Mucosa of descending colon (tissue), 3 donors: Measurements from ENCODE around the gene ZCCHC8. TPM values are rescaled to one million over a fixed set of nuclear protein-coding genes. Genes with fewer than 3 reads are reported as not detected.

Experiments
- ATAC-seq: fragments of 200-7000 bp; cut with Tn5 transposase; one replicate; pipeline ENCODE4 v1.9.1; 2020; ENCODE audit warnings: mild to moderate bottlenecking, moderate library complexity
- DNase-seq, 3 donors: peaks; one replicate each; pipeline ENCODE4 v3.0.0-alpha.2; 2020
- H3K36me3 ChIP-seq: fragments of 200-600 bp; one replicate; pipeline ENCODE4 v1.8.0; 2021; ENCODE audit warnings: low read depth, mild to moderate bottlenecking
- H3K4me1 ChIP-seq: fragments of 200-600 bp; one replicate; pipeline ENCODE4 v1.8.0; 2021; ENCODE audit warnings: low read depth, mild to moderate bottlenecking
- H3K4me3 ChIP-seq: fragments of 200-600 bp; one replicate; pipeline ENCODE4 v1.8.0; 2021; ENCODE audit warnings: mild to moderate bottlenecking
- H3K9me3 ChIP-seq: fragments of 200-600 bp; one replicate; pipeline ENCODE4 v1.8.0; 2021; ENCODE audit warnings: mild to moderate bottlenecking
- intact Hi-C, 2 donors: fragments of 100-400 bp; cut with DNase I in 1 of 2; cut with micrococcal nuclease in 1 of 2; formaldehyde crosslinking; loops; one replicate each; pipeline versions ENCODE4 v1.11.0 to v1.11.1; 2022; cut with DNase I, micrococcal nuclease
- total RNA-seq, 3 donors: library from RNA; stranded (reverse); fragmentation: NEBNext Ultra II Directional in 2 of 3; extraction: Animal tissue kit (Norgen Biotek cat#: 25700) in 2 of 3; gene quantifications; one replicate each; pipeline versions ENCODE4 v1.2.1 to v1.2.4, GENCODE V29; 2021 to 2023
- TF ChIP-seq, protein P1 (sequence below): fragments of 200-600 bp; IDR thresholded peaks from one replicate; pipeline ENCODE4 v1.8.0; 2022; ENCODE audit warnings: antibody characterized with exemption, mild to moderate bottlenecking
- donor health status: DM: no; HTN: no; CAD: no; lungs with moderate emphysema.
- donor health status: DM: no; HTN: no; CAD: no.
- donor health status: DM: no; HTN: yes; CAD: no.

The ZCCHC8 gene
- total RNA-seq, 3 donors from 2014 or later, result 19.8 to 24.8 (median 23.1) TPM

GRCh38 chr12:122537021-122537420 lies 36.3 kb upstream of the ZCCHC8 start:
- no peaks in the 10 kb centered on the region for H3K9me3 ChIP-seq

DNA sequence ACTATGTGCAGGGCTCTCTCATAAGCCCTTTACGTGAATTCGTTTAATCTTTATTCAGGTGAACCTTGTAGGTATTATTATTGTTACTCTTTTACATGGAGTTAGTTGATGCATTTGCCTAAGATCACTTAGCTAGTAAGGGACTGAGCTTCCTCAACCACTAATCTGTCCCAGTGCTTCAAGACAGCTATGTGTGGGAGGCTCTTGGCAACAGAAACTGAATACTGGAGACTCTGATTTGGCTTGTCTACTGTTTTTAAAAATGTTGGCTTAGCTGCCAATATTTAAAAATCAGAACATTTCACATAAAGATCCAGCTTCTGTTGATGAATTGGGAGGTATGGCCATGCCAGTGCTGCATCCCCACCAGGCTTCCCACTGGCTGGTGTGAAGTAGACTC lies 33.1 kb upstream of the ZCCHC8 start:
- no peak for ATAC-seq
- TF ChIP-seq, protein P1, sequence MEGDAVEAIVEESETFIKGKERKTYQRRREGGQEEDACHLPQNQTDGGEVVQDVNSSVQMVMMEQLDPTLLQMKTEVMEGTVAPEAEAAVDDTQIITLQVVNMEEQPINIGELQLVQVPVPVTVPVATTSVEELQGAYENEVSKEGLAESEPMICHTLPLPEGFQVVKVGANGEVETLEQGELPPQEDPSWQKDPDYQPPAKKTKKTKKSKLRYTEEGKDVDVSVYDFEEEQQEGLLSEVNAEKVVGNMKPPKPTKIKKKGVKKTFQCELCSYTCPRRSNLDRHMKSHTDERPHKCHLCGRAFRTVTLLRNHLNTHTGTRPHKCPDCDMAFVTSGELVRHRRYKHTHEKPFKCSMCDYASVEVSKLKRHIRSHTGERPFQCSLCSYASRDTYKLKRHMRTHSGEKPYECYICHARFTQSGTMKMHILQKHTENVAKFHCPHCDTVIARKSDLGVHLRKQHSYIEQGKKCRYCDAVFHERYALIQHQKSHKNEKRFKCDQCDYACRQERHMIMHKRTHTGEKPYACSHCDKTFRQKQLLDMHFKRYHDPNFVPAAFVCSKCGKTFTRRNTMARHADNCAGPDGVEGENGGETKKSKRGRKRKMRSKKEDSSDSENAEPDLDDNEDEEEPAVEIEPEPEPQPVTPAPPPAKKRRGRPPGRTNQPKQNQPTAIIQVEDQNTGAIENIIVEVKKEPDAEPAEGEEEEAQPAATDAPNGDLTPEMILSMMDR, result no peak
- intact Hi-C loops, result no loop called here
- Histone ChIP-seq H3K9me3 (no peaks in the 10 kb centered on the region), H3K4me1 (no peaks in the 10 kb centered on the region), H3K36me3 (no peaks in the 10 kb centered on the region), H3K4me3 (no peak overlapping the region)
- DNase-seq, result no peak

More at GRCh38 chr12:122537021-122537420, 36.3 kb upstream of the ZCCHC8 start:
- H3K4me3 ChIP-seq, result no peak overlapping the region
- no peaks in the 10 kb centered on the region for H3K4me1 ChIP-seq
- no peaks in the 10 kb centered on the region for H3K36me3 ChIP-seq
- DNase-seq, result no peak
- intact Hi-C loops, result no loop called here
- ATAC-seq, result no peak
- TF ChIP-seq, protein P1, result no peak

DNA sequence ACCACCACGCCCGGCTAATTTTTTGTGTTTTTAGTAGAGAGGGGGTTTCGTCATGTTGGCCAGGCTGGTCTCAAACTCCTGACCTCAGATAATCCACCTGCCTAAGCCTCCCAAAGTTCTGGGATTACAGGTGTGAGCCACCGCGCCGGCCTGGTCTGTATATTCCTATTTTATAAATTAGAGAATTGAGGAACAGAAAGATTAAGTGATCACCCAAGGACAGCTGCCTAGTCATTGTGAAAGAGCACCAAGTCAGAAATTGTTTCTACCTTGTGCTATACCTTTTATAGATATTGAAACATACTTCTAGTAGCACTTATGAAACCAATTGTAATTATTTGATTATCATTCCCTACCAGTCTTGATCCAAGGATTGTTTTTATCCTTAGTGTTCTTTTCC lies 28.3 kb upstream of the ZCCHC8 start:
- TF ChIP-seq, protein P1, result no peak
- no peak for DNase-seq
- ATAC-seq, result no peak
- H3K4me3 ChIP-seq, result no peak overlapping the region
- peaks cover 22% of the 10 kb centered on the region for H3K4me1 ChIP-seq
- intact Hi-C loops, result no loop called here
- H3K9me3 ChIP-seq, result no peaks in the 10 kb centered on the region
- peaks cover 4% of the 10 kb centered on the region for H3K36me3 ChIP-seq

DNA sequence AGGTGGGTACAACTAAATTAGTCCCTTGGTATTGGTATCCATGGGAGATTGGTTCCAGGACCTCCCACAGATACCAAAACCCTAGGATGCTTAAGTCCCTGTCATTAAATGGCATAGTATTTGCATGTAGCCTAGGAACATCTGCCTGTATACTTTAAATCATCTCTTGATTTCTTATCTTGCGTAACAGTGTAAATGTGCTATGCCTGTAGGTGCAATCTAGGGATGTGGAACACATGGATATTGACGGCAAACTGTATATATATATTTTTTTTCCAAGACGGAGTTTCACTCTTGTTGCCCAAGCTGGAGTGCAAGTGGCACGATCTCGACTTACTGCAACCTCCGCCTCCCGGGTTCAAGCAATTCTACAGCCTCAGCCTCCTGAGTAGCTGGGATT lies 27.9 kb upstream of the ZCCHC8 start:
- H3K4me1 ChIP-seq, result peaks cover 26% of the 10 kb centered on the region
- H3K4me3 ChIP-seq, result no peak overlapping the region
- intact Hi-C loops, result no loop called here
- H3K9me3 ChIP-seq, result no peaks in the 10 kb centered on the region
- TF ChIP-seq, protein P1, result no peak
- DNase-seq (no peak), ATAC-seq (no peak)
- peaks cover 4% of the 10 kb centered on the region for H3K36me3 ChIP-seq

- DNase-seq (peak in 1 of 3 donors; percentile 31), ATAC-seq (peak; percentile 4)
- intact Hi-C loops, result no loop called here
- Histone ChIP-seq H3K4me1 (peaks cover 36% of the 10 kb centered on the region), H3K9me3 (no peaks in the 10 kb centered on the region), H3K4me3 (peak overlapping the region; percentile 36), H3K36me3 (peaks cover 4% of the 10 kb centered on the region)
- TF ChIP-seq, protein P1, result no peak
Observed at GRCh38 chr12:122527478-122527944, 26.8 kb upstream of the ZCCHC8 start.
